ENCODE data around the gene GAGE12J.

GRCh38 chrX:49272421-49272820, 49.4 kb upstream of the GAGE12J start:
- no peak for TF ChIP-seq POLR2A (IDR thresholded peaks at IDR 0.05; ENCODE audit: low read depth, low read length)
- TF ChIP-seq POLR2AphosphoS5 (IDR thresholded peaks at IDR 0.05; ENCODE audit: low read depth, low read length) = no peak
- no peak for TF ChIP-seq POU2F2 (IDR thresholded peaks at IDR 0.05; ENCODE audit: low read depth, low read length)
- TF ChIP-seq SPI1 (IDR thresholded peaks at IDR 0.05; ENCODE audit: low read depth, low read length) = no peak
- TF ChIP-seq TAF1 (IDR thresholded peaks at IDR 0.05; ENCODE audit: low read depth, low read length) = no peak
- TF ChIP-seq PAX5 (IDR thresholded peaks at IDR 0.05; ENCODE audit: insufficient read depth, low read length, severe bottlenecking) = no peak
